ENCODE data around the gene NPDC1. TPM values are rescaled to one million over a fixed set of nuclear protein-coding genes. Genes with fewer than 3 reads are reported as not detected.

NPDC1 gene
- polyA plus RNA-seq, 1 experiment = 8.9 TPM

DNA sequence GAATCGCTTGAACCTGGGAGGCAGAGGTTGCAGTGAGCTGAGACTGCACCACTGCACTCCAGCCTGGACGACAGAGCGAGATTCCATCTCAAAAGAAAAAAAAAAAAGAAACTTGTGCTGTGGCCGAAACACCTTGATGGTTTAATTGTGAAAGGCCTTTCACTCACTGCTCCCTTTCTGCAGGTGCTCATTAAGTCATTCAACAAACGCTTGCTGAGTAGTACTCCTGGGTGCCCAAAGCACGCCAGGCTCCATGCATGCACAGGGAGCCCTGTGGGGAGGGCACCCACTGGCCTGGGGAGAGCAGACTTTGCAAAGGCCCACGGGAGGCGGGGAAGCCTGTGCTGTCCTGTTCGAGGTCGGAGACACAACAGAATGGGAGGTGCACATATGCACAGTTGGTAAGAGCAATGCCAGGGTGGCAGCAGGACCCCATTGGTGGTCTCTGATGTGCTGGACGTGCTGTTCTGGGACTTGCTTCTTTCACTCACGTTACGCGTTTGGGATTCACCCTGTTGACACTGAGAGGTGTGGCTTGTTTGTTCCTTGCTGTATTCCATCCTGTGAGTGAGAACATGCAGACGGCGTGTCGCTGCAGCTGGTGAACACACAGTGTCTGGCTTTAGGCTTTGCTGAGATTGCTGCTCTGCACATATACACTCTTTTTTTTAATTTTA, 10.9 kb upstream of the NPDC1 start:
- ChIA-PET POLR2A (no interaction called here), CTCF (interaction anchor here (1.5 to 5.0 kb wide), 2 partner anchors 9 to 10 kb away, joined by 15 to 58 read pairs; no protein-coding TSS in a partner anchor)
- Histone ChIP-seq H3K27ac (ENCODE audit: low read depth, low read length) (no peak overlapping the region), H3K27me3 (ENCODE audit: control insufficient read depth, insufficient read depth, low read length) (peaks cover 41% of the 10 kb centered on the region), H3K9me3 (ENCODE audit: control insufficient read depth, insufficient read depth, low read length) (no peaks in the 10 kb centered on the region; the same call in 1 of the 2 replicates), H3K4me3 (ENCODE audit: low read depth, low read length) (no peak overlapping the region)
- DNase-seq (ENCODE audit: low read depth, low spot score) = no peak
- no peak for TF ChIP-seq CTCF (IDR thresholded peaks at IDR 0.05; ENCODE audit: low read depth, low read length)

DNA sequence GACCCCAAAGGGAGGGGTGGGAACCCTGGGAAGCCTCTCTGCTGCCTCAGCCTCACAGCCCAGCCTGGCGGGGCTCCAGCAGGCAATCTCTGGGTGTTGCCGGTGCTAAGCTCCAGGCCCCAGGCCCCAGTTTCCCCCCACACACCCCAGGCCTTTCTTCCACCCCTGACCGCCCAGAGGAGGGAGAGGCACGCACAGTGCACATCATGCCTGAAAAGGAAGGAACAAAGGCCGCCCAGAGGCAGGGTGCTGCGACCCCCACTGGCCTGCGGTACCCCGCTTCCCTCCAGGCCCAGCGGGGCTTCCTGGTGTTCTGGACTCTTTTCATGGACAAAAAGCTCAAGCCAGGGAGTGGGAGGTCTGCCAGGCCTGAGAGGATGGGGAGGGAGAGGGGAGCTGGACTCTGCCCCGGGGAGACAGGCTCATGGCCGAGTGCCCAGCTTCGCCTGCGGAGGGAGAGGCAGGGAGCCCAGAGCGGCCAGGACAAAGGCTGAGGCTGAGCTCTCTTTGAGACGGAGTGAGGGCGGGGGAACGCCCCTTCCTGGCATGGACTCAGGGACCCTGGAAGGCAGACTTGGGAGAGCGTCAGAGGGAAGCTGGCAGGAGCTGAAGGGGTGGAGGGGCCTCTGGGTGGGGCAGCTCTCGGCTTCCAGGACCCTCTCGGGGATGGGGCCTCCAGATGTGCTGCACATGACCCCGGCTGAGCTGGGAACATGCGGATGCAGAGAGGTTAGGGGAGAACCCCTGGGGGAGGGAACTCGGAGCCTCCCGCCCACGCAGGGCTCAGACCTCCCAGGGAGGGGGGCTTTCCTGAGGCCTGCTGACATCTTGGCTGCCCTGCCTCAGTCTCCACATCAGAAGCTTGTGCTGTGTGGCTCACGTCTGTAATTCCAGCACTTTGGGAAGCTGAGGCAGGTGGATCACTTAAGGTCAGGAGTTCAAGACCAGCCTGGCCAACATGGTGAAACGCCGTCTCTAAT, 9.7 kb upstream of the NPDC1 start:
- POLR2A ChIA-PET = interaction anchor here (0.5 to 1.1 kb wide), 4 partner anchors 8 to 328 kb away, joined by 3 to 10 read pairs (median 4); partner anchors contain the start of gene SAPCD2

GRCh38 chr9:137054932-137055384, 9.0 kb upstream of the NPDC1 start:
- H3K27me3 ChIP-seq (ENCODE audit: control insufficient read depth, insufficient read depth, low read length) = peaks cover 57% of the 10 kb centered on the region
- CTCF ChIA-PET = interaction anchor here (1.5 to 5.0 kb wide), 3 partner anchors 8 to 26 kb away, joined by 7 to 58 read pairs (median 15); no protein-coding TSS in a partner anchor
- POLR2A ChIA-PET = interaction anchor here (1.1 kb wide), 1 partner anchor 327 kb away, joined by 4 read pairs; no protein-coding TSS in a partner anchor

More for the DNA sequence above, 9.7 kb upstream of the NPDC1 start:
- CTCF ChIA-PET = interaction anchor here (0.6 to 5.0 kb wide), 5 partner anchors 9 to 54 kb away, joined by 3 to 58 read pairs (median 9); no protein-coding TSS in a partner anchor
- Histone ChIP-seq H3K4me3 (ENCODE audit: low read depth, low read length) (no peak overlapping the region), H3K27ac (ENCODE audit: low read depth, low read length) (no peak overlapping the region), H3K9me3 (ENCODE audit: control insufficient read depth, insufficient read depth, low read length) (no peaks in the 10 kb centered on the region; the same call in 1 of the 2 replicates), H3K27me3 (ENCODE audit: control insufficient read depth, insufficient read depth, low read length) (peaks cover 52% of the 10 kb centered on the region)
- DNase-seq (ENCODE audit: low read depth, low spot score) = no peak
- TF ChIP-seq CTCF (IDR thresholded peaks at IDR 0.05; ENCODE audit: low read depth, low read length) = no peak

More at GRCh38 chr9:137054932-137055384, 9.0 kb upstream of the NPDC1 start:
- Histone ChIP-seq H3K9me3 (ENCODE audit: control insufficient read depth, insufficient read depth, low read length) (no peaks in the 10 kb centered on the region; the same call in 1 of the 2 replicates), H3K27ac (ENCODE audit: low read depth, low read length) (no peak overlapping the region), H3K4me3 (ENCODE audit: low read depth, low read length) (no peak overlapping the region)
- no peak for TF ChIP-seq CTCF (IDR thresholded peaks at IDR 0.05; ENCODE audit: low read depth, low read length)
- DNase-seq (ENCODE audit: low read depth, low spot score) = no peak
